Measurements from ENCODE around the gene MAP2K6.

The MAP2K6 gene

DNA sequence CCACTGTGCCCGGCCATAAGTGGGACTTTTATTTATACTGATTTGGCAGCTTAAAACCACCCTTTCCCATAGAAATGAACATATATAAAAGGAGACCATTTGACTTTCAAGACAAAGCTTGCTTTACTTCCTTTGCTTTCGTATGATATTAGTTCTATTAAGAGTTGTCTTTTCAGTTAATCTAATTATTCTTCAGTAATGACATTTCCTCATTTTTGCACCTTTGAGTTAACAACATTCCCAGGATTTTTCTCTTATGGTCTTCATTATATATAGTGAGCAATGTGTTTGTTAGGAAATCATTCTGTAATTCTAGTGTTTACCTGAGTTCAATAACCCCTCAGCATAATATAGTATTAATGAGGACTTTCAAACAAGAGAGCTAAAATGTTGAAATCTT, 173.8 kb downstream of the MAP2K6 start:
- no peak for FAIRE-seq

DNA sequence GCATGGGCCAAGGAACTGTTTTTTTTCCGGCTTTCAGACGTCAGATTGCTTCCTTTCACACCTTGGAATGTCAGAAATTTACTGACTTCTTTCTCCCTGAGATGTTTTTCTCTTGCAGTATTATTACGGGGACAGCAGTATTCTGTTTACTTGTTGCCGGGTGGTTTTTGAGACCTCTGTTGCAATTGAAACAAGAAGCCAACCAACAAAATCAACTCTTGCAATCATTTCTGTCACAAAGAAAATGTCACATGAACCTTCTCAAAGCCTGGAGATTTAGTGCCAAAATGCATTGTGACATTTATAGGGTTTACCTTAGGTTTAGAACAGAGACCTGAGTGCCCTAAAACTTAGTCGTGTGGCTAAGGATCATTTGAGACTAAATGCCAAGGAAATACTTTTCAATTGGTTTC, 174.3 kb downstream of the MAP2K6 start:
- no peak for FAIRE-seq

DNA sequence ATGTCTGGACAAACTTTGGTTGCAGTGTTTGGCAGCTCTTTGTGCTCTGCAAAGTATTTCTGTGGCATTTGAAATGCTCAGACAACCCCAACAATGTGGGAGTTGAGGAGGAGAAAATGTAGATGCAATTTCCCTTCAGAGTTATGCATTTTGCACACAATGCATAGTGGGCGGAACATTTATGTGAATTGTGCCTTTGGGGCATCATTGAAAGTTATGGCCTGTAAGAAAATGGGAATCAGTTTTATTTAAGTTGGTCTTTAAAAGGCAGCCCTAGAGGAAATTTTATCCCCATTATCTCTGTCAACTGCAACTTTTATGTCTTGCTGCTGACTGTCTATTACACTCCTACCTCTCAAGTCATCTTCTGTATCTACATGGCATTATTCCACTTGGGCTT, 176.2 kb downstream of the MAP2K6 start:
- no peak for FAIRE-seq

DNA sequence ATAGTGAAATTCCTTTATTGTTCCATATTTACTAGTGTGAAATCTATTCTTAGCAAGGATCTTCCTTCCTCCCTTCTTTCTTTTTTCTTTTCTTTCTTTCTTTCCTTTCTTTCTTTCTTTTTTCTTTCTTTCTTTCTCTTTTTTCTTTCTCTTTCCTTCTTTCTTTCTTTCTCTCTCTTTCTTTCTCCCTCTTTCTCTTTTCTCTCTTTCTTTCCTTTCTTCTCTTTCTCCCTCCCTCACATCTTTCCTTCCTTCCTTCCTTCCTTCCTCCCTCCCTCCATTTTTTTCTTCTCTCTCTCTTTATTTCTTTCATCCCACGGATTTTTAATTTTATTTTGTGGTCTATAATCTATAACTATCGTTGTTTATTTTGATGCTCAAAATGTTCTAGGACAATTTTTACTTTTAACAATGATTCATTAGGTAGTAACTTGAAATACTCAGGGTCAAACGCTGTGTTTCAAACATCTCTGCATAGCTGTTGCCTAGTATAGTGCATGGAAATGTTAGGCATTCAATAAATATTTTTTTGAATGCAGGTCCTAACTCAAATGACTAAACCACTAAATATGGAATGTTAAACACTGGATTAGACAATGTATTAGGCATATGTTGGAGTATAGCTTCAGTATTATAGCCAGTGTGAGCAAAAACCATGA, 178.3 kb downstream of the MAP2K6 start:
- no peak for FAIRE-seq

DNA sequence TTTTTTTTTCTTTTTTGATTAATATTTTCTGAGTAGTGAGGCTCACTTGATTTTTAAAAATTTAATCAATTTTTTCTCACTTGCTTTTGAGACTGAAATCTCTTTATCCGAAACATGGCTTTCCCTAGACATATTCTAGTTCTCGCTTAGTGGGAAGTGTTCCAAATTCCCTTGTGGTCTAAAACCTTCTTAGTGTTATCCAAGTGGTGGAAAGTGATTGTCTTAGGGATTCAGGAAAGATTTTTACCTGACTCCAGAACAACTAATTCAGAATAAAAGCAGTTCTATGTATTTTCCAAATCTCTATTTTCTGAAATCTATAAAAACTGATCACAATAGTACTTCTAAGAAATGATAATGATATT, 178.8 kb downstream of the MAP2K6 start:
- no peak for FAIRE-seq

DNA sequence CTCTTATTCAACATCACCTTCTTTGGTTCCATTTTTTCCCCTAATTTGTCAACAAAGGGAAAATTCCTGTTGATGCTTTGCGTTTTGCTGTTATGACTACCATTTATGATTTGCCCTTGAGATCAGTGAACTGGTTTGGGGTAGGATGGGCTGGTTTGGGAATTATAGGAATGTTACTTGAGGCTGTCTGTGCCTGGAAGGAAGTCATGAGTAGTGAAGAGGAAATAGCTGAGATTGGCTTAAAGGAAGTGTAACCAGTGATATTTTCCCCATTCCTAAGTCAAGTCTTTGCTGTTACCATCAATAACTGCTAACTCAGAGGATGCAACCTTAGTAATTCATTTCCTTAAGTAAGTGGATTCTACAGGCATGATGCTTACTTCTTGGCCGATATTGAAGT, 179.2 kb downstream of the MAP2K6 start:
- no peak for FAIRE-seq

DNA sequence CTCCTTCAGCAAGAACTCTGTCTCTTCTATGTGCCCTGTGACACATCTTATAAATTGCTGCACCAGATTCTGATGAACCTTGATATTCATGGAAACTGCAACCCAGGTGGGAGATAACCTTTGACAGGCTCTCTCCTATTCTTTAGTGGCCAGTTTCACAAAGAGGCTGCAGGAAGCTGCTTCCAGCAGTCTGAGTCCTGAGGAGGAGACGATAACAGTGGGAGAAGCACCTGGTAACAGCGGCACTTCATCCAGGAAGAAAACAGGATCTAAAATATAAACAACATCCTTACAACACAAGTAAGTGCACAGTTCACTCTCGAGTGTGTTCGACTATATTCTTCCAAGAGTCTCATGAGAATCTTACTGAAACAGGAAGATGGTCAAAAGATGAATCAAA, 180.1 kb downstream of the MAP2K6 start:
- no peak for FAIRE-seq

DNA sequence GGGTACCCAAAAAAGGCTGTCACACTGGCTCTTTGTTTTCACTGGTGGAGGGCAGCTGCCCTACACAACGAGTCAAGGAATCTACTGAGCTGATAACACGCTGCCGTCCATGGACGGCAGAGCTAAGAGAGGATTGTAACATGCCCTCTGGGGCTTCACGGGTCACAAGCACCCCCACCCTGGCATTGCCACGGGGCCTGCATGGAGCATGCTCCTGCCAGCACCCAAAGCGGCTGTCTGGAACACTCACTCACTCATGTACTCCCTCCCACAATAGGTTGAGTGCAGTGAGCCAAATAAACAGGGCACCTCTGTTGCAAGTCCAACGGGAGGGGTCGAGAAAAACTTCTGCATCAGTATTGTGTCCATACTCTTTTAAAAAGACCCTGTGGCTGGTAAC, 181.6 kb downstream of the MAP2K6 start:
- no peak for FAIRE-seq

DNA sequence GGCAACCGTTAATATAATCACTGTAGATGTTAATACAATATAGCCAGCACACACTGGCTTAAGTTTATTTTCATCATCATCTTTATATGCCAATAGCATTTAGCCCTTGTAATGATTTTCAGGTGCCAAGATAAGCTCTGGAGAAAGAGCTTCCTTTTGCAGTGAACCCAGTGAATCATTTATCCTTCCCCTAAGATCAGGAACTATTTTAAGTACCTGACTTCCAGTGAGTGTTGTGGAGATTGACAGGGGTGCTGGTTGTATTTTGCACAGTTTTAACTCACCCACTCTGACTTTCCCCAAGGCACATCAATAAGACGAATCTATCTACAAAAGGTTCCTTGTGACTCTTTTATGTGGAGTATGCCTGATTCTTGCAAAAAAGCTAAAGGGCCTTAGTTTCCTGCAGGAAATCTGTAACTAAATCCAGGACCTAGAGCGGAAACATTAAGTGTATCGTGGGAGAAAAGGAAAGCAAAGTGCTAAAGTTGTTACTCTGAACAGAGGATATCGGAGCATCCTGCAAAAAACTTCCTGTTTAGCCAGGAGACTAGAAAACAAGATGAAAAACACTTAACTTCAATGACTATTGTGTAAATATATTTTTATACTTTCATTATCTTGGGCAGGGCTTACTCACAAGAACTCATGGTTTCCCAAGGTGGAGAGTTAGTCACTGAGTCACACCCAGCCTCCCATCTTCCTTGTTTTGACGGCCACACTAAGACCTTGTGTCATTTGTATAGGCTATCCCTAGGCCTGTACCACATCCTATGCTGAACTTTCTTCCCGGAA, 183.6 kb downstream of the MAP2K6 start:
- no peak for FAIRE-seq

DNA sequence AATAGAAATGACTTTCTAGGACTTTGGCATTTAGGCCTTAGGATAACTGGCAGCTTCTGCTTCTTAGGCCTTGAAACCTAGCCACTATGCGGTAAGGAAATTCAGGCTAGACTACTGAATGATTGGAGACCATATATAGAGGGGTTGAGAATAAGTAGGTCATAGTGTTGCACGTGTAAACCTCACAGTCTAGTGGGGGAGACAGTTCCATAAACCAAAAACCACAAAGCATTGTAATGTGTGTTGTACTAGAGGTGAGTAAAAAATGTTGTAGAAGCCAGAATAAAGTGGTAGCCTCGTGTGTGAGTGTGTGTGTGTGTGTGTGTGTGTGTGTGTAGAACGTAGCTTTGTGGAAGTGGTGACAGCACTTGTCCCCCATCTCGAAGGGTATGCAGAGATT, 188.5 kb downstream of the MAP2K6 start:
- no peak for FAIRE-seq
